Common myeloid progenitor, CD34-positive (primary cell): Measurements from ENCODE around the gene TIMELESS.

Experiments used
- CTCF ChIA-PET: fragments of 350-600 bp; sonication (Branson Sonifier 250); formaldehyde crosslinking; loops from one replicate; lab custom pipeline; 2021; ENCODE audit warnings: antibody characterized with exemption; lab: Charles Lee
- POLR2A ChIA-PET: fragments of 350-600 bp; sonication (Branson Sonifier 250); formaldehyde crosslinking; loops from one replicate; lab custom pipeline; 2021; ENCODE audit warnings: antibody characterized with exemption; lab: Charles Lee
- DNase-seq, 3 donors: peaks; one replicate each; pipeline versions ENCODE4 v3.0.0 to v3.0.0-alpha.2; 2013
- H3K27ac ChIP-seq, 2 experiments: 1 replicate in 1 of 2; 2 replicates in 1 of 2; pipeline ENCODE4 v1.7.0; 2013; ENCODE audit warnings: inconsistent platforms in 2 of 2, low read length in 2 of 2, mild to moderate bottlenecking in 2 of 2, low read depth in 1 of 2, moderate library complexity in 1 of 2; ENCODE audit not compliant: severe bottlenecking in 2 of 2, insufficient read depth in 1 of 2, poor library complexity in 1 of 2
- H3K27me3 ChIP-seq, 5 experiments: replicated peaks in 2 of 5; 1 replicate in 3 of 5; 2 replicates in 2 of 5; pipeline versions ENCODE4 v1.6.1 to v1.7.0; 2013; ENCODE audit warnings: low read length in 4 of 5, mild to moderate bottlenecking in 2 of 5, moderate library complexity in 2 of 5, inconsistent platforms in 1 of 5; ENCODE audit not compliant: insufficient read depth in 5 of 5, control insufficient read depth in 4 of 5
- H3K36me3 ChIP-seq, 4 experiments: 1 replicate in 2 of 4; 2 replicates in 2 of 4; pipeline versions ENCODE4 v1.6.1 to v1.7.0; 2013; ENCODE audit warnings: low read length in 3 of 4, control low read depth in 1 of 4, mild to moderate bottlenecking in 1 of 4; ENCODE audit not compliant: control insufficient read depth in 4 of 4, insufficient read depth in 4 of 4
- H3K4me1 ChIP-seq, 4 experiments: 1 replicate in 3 of 4; 2 replicates in 1 of 4; pipeline versions ENCODE4 v1.6.1 to v1.7.1; 2013; ENCODE audit warnings: low read length in 3 of 4, mild to moderate bottlenecking in 3 of 4, control low read depth in 1 of 4, inconsistent platforms in 1 of 4, moderate library complexity in 1 of 4; ENCODE audit not compliant: control insufficient read depth in 4 of 4, insufficient read depth in 4 of 4; ENCODE audit errors: control extremely low read depth in 1 of 4
- H3K4me3 ChIP-seq, 7 experiments: 1 replicate in 4 of 7; 2 replicates in 3 of 7; pipeline versions ENCODE4 v1.5.1 to v1.7.0; 2013; ENCODE audit warnings: mild to moderate bottlenecking in 7 of 7, low read length in 6 of 7, moderate library complexity in 6 of 7, inconsistent platforms in 2 of 7, low read depth in 2 of 7, control low read depth in 1 of 7; ENCODE audit not compliant: insufficient read depth in 4 of 7, control insufficient read depth in 1 of 7; ENCODE audit errors: extremely low read depth in 1 of 7
- H3K9me3 ChIP-seq, 5 experiments: 1 replicate in 4 of 5; 2 replicates in 1 of 5; pipeline versions ENCODE4 v1.6.1 to v1.7.1; 2013; ENCODE audit warnings: low read length in 4 of 5, mild to moderate bottlenecking in 2 of 5, inconsistent platforms in 1 of 5, low read depth in 1 of 5, moderate library complexity in 1 of 5; ENCODE audit not compliant: control insufficient read depth in 4 of 5, insufficient read depth in 2 of 5; ENCODE audit errors: control extremely low read depth in 1 of 5
- WGBS: methylation state at CpG from one replicate; pipeline ENCODE4 v1.1.5; 2013; ENCODE audit not compliant: insufficient coverage; 5-methylcytosine and 5-hydroxymethylcytosine counted together

TIMELESS gene

GRCh38 chr12:56375598-56376434 is 73.4 kb downstream of the TIMELESS start:
- ChIA-PET CTCF (no interaction called here), POLR2A (no interaction called here)
- Histone ChIP-seq H3K4me1 (peaks cover 0 to 5% (median 0%) of the 10 kb centered on the region in 4 experiments), H3K36me3 (no peaks in the 10 kb centered on the region), H3K9me3 (no peaks in the 10 kb centered on the region), H3K27ac (no peak overlapping the region), H3K4me3 (no peak overlapping the region), H3K27me3 (no peaks in the 10 kb centered on the region)
- peak in 2 of 3 donors; percentile 15 to 20 for DNase-seq
- 85% methylated on average over 6 of the region's 11 CpGs for WGBS

DNA sequence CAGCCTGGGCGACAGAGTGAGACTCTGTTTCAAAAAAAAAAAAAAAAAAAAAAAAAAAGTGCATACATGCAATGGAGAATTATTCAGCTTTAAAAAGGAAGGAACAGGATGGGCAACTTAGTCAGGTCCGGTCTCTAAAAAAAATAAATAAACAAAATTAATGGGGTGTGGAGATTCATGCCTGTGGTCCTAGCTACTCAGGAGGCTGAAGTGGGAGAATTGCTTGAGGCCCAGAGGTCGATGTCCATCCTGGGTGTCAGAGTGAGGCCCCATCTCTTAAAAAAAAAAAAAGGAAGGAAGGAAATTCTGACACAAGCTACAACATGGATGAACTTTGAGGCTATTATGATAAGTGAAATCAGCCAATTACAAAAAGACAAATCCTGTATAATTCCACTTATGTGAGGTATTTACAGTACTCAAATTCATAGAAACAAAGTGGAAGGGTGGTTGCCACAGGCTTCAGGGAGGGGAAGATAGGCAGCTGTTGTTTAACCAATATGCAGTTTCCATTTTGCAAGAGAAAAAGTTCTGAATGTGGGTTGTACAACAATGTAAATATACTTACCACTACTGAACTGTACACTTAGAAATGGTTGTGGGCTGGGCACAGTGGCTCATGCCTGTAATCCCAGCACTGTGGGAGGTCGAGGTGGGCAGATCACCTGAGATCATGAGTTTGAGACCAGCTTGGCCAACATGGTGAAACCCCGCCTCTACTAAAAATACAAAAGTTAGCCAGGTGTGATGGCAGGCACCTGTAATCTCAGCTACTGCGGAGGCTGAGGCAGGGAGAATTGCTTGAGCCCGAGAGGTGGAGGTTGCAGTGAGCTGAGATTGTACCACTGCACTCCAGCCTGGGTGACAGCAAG is 74.3 kb downstream of the TIMELESS start:
- ChIA-PET CTCF (no interaction called here), POLR2A (interaction anchor here (0.6 kb wide), 1 partner anchor 340 kb away, joined by 3 read pairs; no protein-coding TSS in a partner anchor)
- WGBS, result 89% methylated on average over 2 of the region's 7 CpGs
- H3K9me3 ChIP-seq, result no peaks in the 10 kb centered on the region
- no peaks in the 10 kb centered on the region for H3K27me3 ChIP-seq
- no peak overlapping the region for H3K4me3 ChIP-seq
- H3K36me3 ChIP-seq, result no peaks in the 10 kb centered on the region
- H3K4me1 ChIP-seq, result peaks cover 0 to 5% (median 0%) of the 10 kb centered on the region in 4 experiments
- no peak overlapping the region for H3K27ac ChIP-seq
- DNase-seq, result no peak

- CTCF ChIA-PET, result no interaction called here
- peaks cover 0 to 5% (median 0%) of the 10 kb centered on the region in 4 experiments for H3K4me1 ChIP-seq
- no peaks in the 10 kb centered on the region for H3K36me3 ChIP-seq
- no peak for DNase-seq
- H3K27ac ChIP-seq, result no peak overlapping the region
- POLR2A ChIA-PET, result no interaction called here
- H3K27me3 ChIP-seq, result no peaks in the 10 kb centered on the region
- H3K4me3 ChIP-seq, result no peak overlapping the region
- no CpG with 5 or more reads among the region's 1 CpG for WGBS
- H3K9me3 ChIP-seq, result no peaks in the 10 kb centered on the region
These were observed 75.7 kb downstream of the TIMELESS start for GRCh38 chr12:56373515-56373914.

- ChIA-PET CTCF (no interaction called here), POLR2A (no interaction called here)
- 100% methylated on average over 2 of the region's 3 CpGs for WGBS
- Histone ChIP-seq H3K27me3 (no peaks in the 10 kb centered on the region), H3K9me3 (no peaks in the 10 kb centered on the region), H3K4me3 (no peak overlapping the region), H3K36me3 (no peaks in the 10 kb centered on the region), H3K4me1 (no peaks in the 10 kb centered on the region), H3K27ac (no peak overlapping the region)
- DNase-seq, result no peak
These were observed 82.3 kb downstream of the TIMELESS start for GRCh38 chr12:56366948-56367347.
